ENCODE data around the gene PPP2R5A. TPM values are rescaled to one million over a fixed set of nuclear protein-coding genes. Genes with fewer than 3 reads are reported as not detected.
"Not testable (repeated sequence)": the region's sequence is repeated elsewhere in the genome, so short reads cannot be mapped to it uniquely, and the experiment has no call there.

Gene PPP2R5A
- total and polyA plus RNA-seq, 10 donors, result 34.9 to 82.5 (median 68.7) TPM

GRCh38 chr1:212287261-212287895 lies 2.2 kb downstream of the PPP2R5A start:
- TF ChIP-seq POLR2A (IDR thresholded peaks at IDR 0.05), result no peak
- no peak for TF ChIP-seq CTCF (IDR thresholded peaks at IDR 0.05 in 8 of 11, conservative IDR thresholded peaks at IDR 0.05 in 3 of 11)
- TF ChIP-seq POLR2AphosphoS5 (IDR thresholded peaks at IDR 0.05), result no peak
- Histone ChIP-seq H3K9me3 (no peaks in the 10 kb centered on the region), H3K36me3 (no peaks in the 10 kb centered on the region), H3K27ac (peak overlapping the region; percentile 98 to 100 (median 100)), H3K4me3 (peak overlapping the region; percentile 64 to 94 (median 80)), H3K4me1 (peaks cover 35 to 73% (median 66%) of the 10 kb centered on the region in 6 donors), H3K27me3 (replicated peaks in 1 of 7) (no peaks in the 10 kb centered on the region)
- intact Hi-C loops (cut with DNase I; ENCODE audit: low total_unique reads), result no loop called here
- no peak for DNase-seq
- WGBS, 5 donors, result 39 to 52% (median 45%) methylated on average over 3 of the region's 3 CpGs

GRCh38 chr1:212287995-212288394 lies 2.8 kb downstream of the PPP2R5A start:
- DNase-seq; H3K27me3 ChIP-seq (replicated peaks in 1 of 7); H3K9me3 ChIP-seq; H3K36me3 ChIP-seq; intact Hi-C loops (cut with DNase I; ENCODE audit: low total_unique reads): not testable (repeated sequence)
- 69 to 76% (median 72%) methylated on average over 9 of the region's 9 CpGs for WGBS, 5 donors
- H3K27ac ChIP-seq, result peak overlapping the region in 7 of 8 donors; percentile 4 to 100 (median 100)
- peaks cover 40 to 79% (median 72%) of the 10 kb centered on the region in 6 donors for H3K4me1 ChIP-seq
- H3K4me3 ChIP-seq, result peak overlapping the region; percentile 64 to 94 (median 80)

GRCh38 chr1:212288615-212289014 lies 3.4 kb downstream of the PPP2R5A start:
- Histone ChIP-seq H3K4me1 (peaks cover 40 to 83% (median 77%) of the 10 kb centered on the region in 6 donors), H3K9me3 (no peaks in the 10 kb centered on the region), H3K27me3 (replicated peaks in 1 of 7) (no peaks in the 10 kb centered on the region), H3K27ac (peak overlapping the region in 6 of 8 donors; percentile 98 to 100 (median 100)), H3K4me3 (peak overlapping the region in 5 of 8 donors; percentile 80 to 94 (median 85)), H3K36me3 (no peaks in the 10 kb centered on the region)
- intact Hi-C loops (cut with DNase I; ENCODE audit: low total_unique reads), result no loop called here
- no peak for TF ChIP-seq CTCF (IDR thresholded peaks at IDR 0.05 in 8 of 11, conservative IDR thresholded peaks at IDR 0.05 in 3 of 11)
- TF ChIP-seq POLR2AphosphoS5 (IDR thresholded peaks at IDR 0.05), result no peak
- TF ChIP-seq POLR2A (IDR thresholded peaks at IDR 0.05), result no peak
- DNase-seq, result no peak

- no peaks in the 10 kb centered on the region for H3K36me3 ChIP-seq
- H3K4me1 ChIP-seq, result peaks cover 40 to 83% (median 77%) of the 10 kb centered on the region in 6 donors
- WGBS, 5 donors, result 61 to 66% (median 62%) methylated on average over 4 of the region's 4 CpGs
- TF ChIP-seq POLR2A (IDR thresholded peaks at IDR 0.05) (no peak), POLR2AphosphoS5 (IDR thresholded peaks at IDR 0.05) (no peak), CTCF (IDR thresholded peaks at IDR 0.05 in 8 of 11, conservative IDR thresholded peaks at IDR 0.05 in 3 of 11) (no peak)
- intact Hi-C loops (cut with DNase I; ENCODE audit: low total_unique reads), result loop anchor here (5.0 to 10.0 kb wide), 3 partner anchors 65 to 607 kb away; no protein-coding TSS in a partner anchor
- no peaks in the 10 kb centered on the region for H3K27me3 ChIP-seq (replicated peaks in 1 of 7)
- no peak for DNase-seq
- H3K27ac ChIP-seq, result peak overlapping the region in 6 of 8 donors; percentile 24 to 100 (median 100)
- H3K4me3 ChIP-seq, result peak overlapping the region in 5 of 8 donors; percentile 17 to 94 (median 85)
- H3K9me3 ChIP-seq, result no peaks in the 10 kb centered on the region
These were observed 4.3 kb downstream of the PPP2R5A start for GRCh38 chr1:212289262-212290077.

All from spleen (tissue), 11 donors.